GM12878 (cell line): ENCODE results near the gene KCNN1. TPM values are rescaled to one million over a fixed set of nuclear protein-coding genes. Genes with fewer than 3 reads are reported as not detected.

Source experiments
- ATAC-seq: fragments of 200-7000 bp; cut with Tn5 transposase; 3 replicates; pipeline ENCODE4 v1.9.1; 2020; ENCODE audit warnings: mild to moderate bottlenecking, moderate library complexity
- BruUV-seq: library from RNA; stranded (reverse); fragments of 400-500 nt; replicated peaks from 2 replicates; lab custom pipeline; 2021; lab: Mats Ljungman, UMichigan
- CTCF ChIA-PET: fragments of 300-600 bp; sonication (Branson Sonifier 250); formaldehyde crosslinking; extraction: SDS; loops from one replicate; lab custom pipeline; 2021; ENCODE audit warnings: inconsistent platforms; lab: Yijun Ruan, JAX
- POLR2A ChIA-PET: fragments of 350-600 bp; formaldehyde crosslinking; extraction: SDS; loops from one replicate; lab custom pipeline; 2021; ENCODE audit warnings: inconsistent platforms; lab: Charles Lee
- RAD21 ChIA-PET: fragments of 300-600 bp; sonication (Branson Sonifier 250); formaldehyde crosslinking; loops from one replicate; lab custom pipeline; 2023; ENCODE audit warnings: antibody characterized with exemption; ENCODE audit not compliant: unreplicated experiment; lab: Charles Lee
- SMC1A ChIA-PET: fragments of 300-600 bp; sonication (Branson Sonifier 250); formaldehyde crosslinking; loops from one replicate; lab custom pipeline; 2023; ENCODE audit not compliant: unreplicated experiment, uncharacterized antibody; lab: Charles Lee
- DNase-seq: peaks from one replicate; pipeline ENCODE4 v3.0.0-alpha.2; 2011; ENCODE audit warnings: low read depth, low spot score
- FAIRE-seq: peaks from 3 replicates; lab custom pipeline; 2011; peaks lifted over from hg19 to GRCh38; lab: Jason Lieb, UNC
- H2AFZ ChIP-seq: 2 replicates; pipeline ENCODE4 v1.6.0; 2011; ENCODE audit warnings: low read depth, low read length, control low read depth; ENCODE audit not compliant: control insufficient read depth
- H3K27ac ChIP-seq: 2 replicates; pipeline ENCODE4 v1.5.1; 2011; ENCODE audit warnings: control low read depth; ENCODE audit not compliant: control insufficient read depth, insufficient read depth
- H3K27me3 ChIP-seq, 2 experiments: replicated peaks in 1 of 2; 2 replicates each; pipeline versions ENCODE4 v1.6.0 to v1.6.1; 2011; ENCODE audit warnings: low read length in 1 of 2; ENCODE audit not compliant: control insufficient read depth in 2 of 2, insufficient read depth in 2 of 2
- H3K36me3 ChIP-seq, 2 experiments: 2 replicates each; pipeline ENCODE4 v1.5.1; 2011; ENCODE audit warnings: low read length in 1 of 2; ENCODE audit not compliant: control insufficient read depth in 2 of 2, insufficient read depth in 2 of 2
- H3K4me1 ChIP-seq: 2 replicates; pipeline ENCODE4 v1.6.1; 2011; ENCODE audit warnings: mild to moderate bottlenecking, low read length, moderate library complexity, mixed read lengths; ENCODE audit not compliant: control insufficient read depth, insufficient read depth
- H3K4me2 ChIP-seq: 2 replicates; pipeline ENCODE4 v1.6.0; 2011; ENCODE audit warnings: control low read depth; ENCODE audit not compliant: control insufficient read depth, insufficient read depth
- H3K4me3 ChIP-seq: fragments of 200-600 bp; sonication (generic); 2 replicates; pipeline ENCODE4 v1.5.1; 2016
- H3K79me2 ChIP-seq: 2 replicates; pipeline ENCODE4 v1.6.0; 2011; ENCODE audit warnings: low read length; ENCODE audit not compliant: control insufficient read depth, insufficient read depth
- H3K9ac ChIP-seq: 2 replicates; pipeline ENCODE4 v1.8.0; 2011; ENCODE audit warnings: low read length, control low read depth, mixed read lengths; ENCODE audit not compliant: control insufficient read depth, insufficient read depth
- H3K9me3 ChIP-seq: replicated peaks from 3 replicates; pipeline ENCODE4 v1.5.1; 2011; ENCODE audit warnings: mild to moderate bottlenecking, low read length; ENCODE audit not compliant: control insufficient read depth, insufficient read depth
- H4K20me1 ChIP-seq: 2 replicates; pipeline ENCODE4 v1.6.0; 2011; ENCODE audit not compliant: control insufficient read depth, insufficient read depth
- MYC ChIP-seq: IDR thresholded peaks from 2 replicates; pipeline ENCODE4 v1.6.1; 2011; ENCODE audit warnings: mild to moderate bottlenecking, low read length, moderate library complexity, inconsistent platforms; ENCODE audit not compliant: insufficient read depth, insufficient replicate concordance, insufficient read length, severe bottlenecking
- NR2F1 ChIP-seq: fragments of 450-650 bp; conservative IDR thresholded peaks from 2 replicates; pipeline ENCODE4 v1.6.1; 2017; ENCODE audit warnings: mild to moderate bottlenecking
- ZNF274 ChIP-seq: IDR thresholded peaks from one replicate; pipeline ENCODE4 v1.8.0; 2011; ENCODE audit not compliant: insufficient read length, insufficient read depth
- WGBS: methylation state at CpG from one replicate; pipeline ENCODE4 v1.1.6; 2016; ENCODE audit warnings: low lambda C conversion rate; ENCODE audit not compliant: insufficient replicate concordance, insufficient coverage; ENCODE audit errors: missing lambda C conversion rate; 5-methylcytosine and 5-hydroxymethylcytosine counted together
- in situ Hi-C: fragments of 300-500 bp; cut with MboI; formaldehyde crosslinking; loops from 9 replicates; pipeline ENCODE4 v1.14.3; 2018; ENCODE audit warnings: mixed read lengths
- intact Hi-C: fragments of 100-400 bp; cut with micrococcal nuclease; formaldehyde crosslinking; loops from one replicate; pipeline ENCODE4 v1.14.2; 2022; ENCODE audit not compliant: unreplicated experiment
- polyA plus RNA-seq, 11 experiments: library from polyadenylated mRNA; depleted of rRNA in 4 of 11; unstranded in 6 of 11; stranded (reverse) in 5 of 11; fragments of >200 nt; fragmentation: Nextera tagmentation in 4 of 11; fragmentation: Illumina TruSeq in 1 of 11; extraction: Ambion mirVana in 4 of 11; extraction: Trizol in 1 of 11; gene quantifications; 1 replicate in 1 of 11; 2 replicates in 10 of 11; pipeline versions ENCODE4 v1.2.1 to v1.2.3, GENCODE V29; 2011 to 2016; ENCODE audit warnings: inconsistent platforms in 2 of 11, missing spikeins in 2 of 11, low read depth in 1 of 11
- total RNA-seq, 4 experiments: library from RNA; depleted of rRNA in 3 of 4; stranded (reverse); fragments of >200 nt in 3 of 4; fragmentation: Illumina TruSeq in 1 of 4; extraction: Trizol in 1 of 4; gene quantifications; 2 replicates each; pipeline versions ENCODE4 v1.2.1 to v1.2.3, GENCODE V29; 2013 to 2021
- TF ChIP-seq, protein P1 (sequence below): IDR thresholded peaks from 2 replicates; pipeline ENCODE4 v1.6.1; 2011; ENCODE audit warnings: low read depth, low read length, improper control_type of control experiment, borderline replicate concordance
- TF ChIP-seq, protein P2 (sequence below): fragments of 450-650 bp; formaldehyde crosslinking; IDR thresholded peaks from 2 replicates; pipeline ENCODE4 v1.4.0; 2020; ENCODE audit warnings: mild to moderate bottlenecking, moderate library complexity

KCNN1 gene
- total and polyA plus RNA-seq, 10 of the 15 experiments (the other 5 are each of a cell fraction or from before 2014, with no cell fraction given), result 0.02 to 0.95 (median 0.16) TPM; not detected in 1

GRCh38 chr19:17933414-17934129 is 33.3 kb upstream of the KCNN1 start:
- ChIA-PET CTCF (interaction anchor here (0.6 to 11.0 kb wide), 13 partner anchors 13 to 453 kb away, joined by 3 to 302 read pairs (median 6); partner anchors contain the start of genes RPL18A and SLC5A5), POLR2A (interaction anchor here (0.5 to 1.9 kb wide), 9 partner anchors 18 to 86 kb away, joined by 3 to 65 read pairs (median 5); partner anchors contain the start of genes JAK3 and RPL18A), RAD21 (interaction anchor here (0.6 to 6.8 kb wide), 23 partner anchors 11 to 407 kb away, joined by 3 to 228 read pairs (median 4); partner anchors contain the start of genes FCHO1, JAK3, MAP1S and RPL18A), SMC1A (interaction anchor here (0.8 to 7.1 kb wide), 10 partner anchors 63 to 182 kb away, joined by 3 to 137 read pairs (median 5); partner anchors contain the start of genes FCHO1, JAK3 and RPL18A)
- FAIRE-seq (no peak), DNase-seq (no peak), ATAC-seq (no peak)
- Histone ChIP-seq H3K4me3 (peak overlapping the region; percentile 90), H3K4me2 (peak overlapping the region; percentile 67), H3K4me1 (peaks cover 26% of the 10 kb centered on the region), H3K36me3 (no peaks in the 10 kb centered on the region), H2AFZ (peak overlapping the region; percentile 96), H3K27ac (peak overlapping the region; percentile 89), H3K27me3 (no peaks in the 10 kb centered on the region), H3K9me3 (no peaks in the 10 kb centered on the region), H3K79me2 (peaks cover 10% of the 10 kb centered on the region), H3K9ac (peak overlapping the region; percentile 92), H4K20me1 (no peaks in the 10 kb centered on the region)
- intact Hi-C loops, result loop anchor here (10.0 kb wide), 1 partner anchor 149 kb away; no protein-coding TSS in a partner anchor
- in situ Hi-C loops, result no loop called here
- no peak for TF ChIP-seq MYC
- TF ChIP-seq, protein P1, sequence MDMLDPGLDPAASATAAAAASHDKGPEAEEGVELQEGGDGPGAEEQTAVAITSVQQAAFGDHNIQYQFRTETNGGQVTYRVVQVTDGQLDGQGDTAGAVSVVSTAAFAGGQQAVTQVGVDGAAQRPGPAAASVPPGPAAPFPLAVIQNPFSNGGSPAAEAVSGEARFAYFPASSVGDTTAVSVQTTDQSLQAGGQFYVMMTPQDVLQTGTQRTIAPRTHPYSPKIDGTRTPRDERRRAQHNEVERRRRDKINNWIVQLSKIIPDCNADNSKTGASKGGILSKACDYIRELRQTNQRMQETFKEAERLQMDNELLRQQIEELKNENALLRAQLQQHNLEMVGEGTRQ, result no peak
- TF ChIP-seq, protein P2, sequence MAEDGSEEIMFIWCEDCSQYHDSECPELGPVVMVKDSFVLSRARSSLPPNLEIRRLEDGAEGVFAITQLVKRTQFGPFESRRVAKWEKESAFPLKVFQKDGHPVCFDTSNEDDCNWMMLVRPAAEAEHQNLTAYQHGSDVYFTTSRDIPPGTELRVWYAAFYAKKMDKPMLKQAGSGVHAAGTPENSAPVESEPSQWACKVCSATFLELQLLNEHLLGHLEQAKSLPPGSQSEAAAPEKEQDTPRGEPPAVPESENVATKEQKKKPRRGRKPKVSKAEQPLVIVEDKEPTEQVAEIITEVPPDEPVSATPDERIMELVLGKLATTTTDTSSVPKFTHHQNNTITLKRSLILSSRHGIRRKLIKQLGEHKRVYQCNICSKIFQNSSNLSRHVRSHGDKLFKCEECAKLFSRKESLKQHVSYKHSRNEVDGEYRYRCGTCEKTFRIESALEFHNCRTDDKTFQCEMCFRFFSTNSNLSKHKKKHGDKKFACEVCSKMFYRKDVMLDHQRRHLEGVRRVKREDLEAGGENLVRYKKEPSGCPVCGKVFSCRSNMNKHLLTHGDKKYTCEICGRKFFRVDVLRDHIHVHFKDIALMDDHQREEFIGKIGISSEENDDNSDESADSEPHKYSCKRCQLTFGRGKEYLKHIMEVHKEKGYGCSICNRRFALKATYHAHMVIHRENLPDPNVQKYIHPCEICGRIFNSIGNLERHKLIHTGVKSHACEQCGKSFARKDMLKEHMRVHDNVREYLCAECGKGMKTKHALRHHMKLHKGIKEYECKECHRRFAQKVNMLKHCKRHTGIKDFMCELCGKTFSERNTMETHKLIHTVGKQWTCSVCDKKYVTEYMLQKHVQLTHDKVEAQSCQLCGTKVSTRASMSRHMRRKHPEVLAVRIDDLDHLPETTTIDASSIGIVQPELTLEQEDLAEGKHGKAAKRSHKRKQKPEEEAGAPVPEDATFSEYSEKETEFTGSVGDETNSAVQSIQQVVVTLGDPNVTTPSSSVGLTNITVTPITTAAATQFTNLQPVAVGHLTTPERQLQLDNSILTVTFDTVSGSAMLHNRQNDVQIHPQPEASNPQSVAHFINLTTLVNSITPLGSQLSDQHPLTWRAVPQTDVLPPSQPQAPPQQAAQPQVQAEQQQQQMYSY (CRISPR knock-in tag), result no peak
- TF ChIP-seq ZNF274, result no peak
- peak; percentile 20; the same call in 1 of the 2 replicates for TF ChIP-seq NR2F1
- 4% methylated on average over 19 of the region's 19 CpGs for WGBS
- no TSS peak for BruUV-seq
